Prostate gland (tissue), 2 donors: ENCODE data around the gene UNC5A. TPM values are rescaled to one million over a fixed set of nuclear protein-coding genes. Genes with fewer than 3 reads are reported as not detected.

Experiments used
- DNase-seq: peaks from one replicate; pipeline ENCODE4 v3.0.0-alpha.2; 2019; ENCODE audit warnings: low spot score
- H3K27ac ChIP-seq, 2 donors: fragments of 200-600 bp; sonication (generic); 2 replicates each; pipeline ENCODE4 v1.5.1; 2017 to 2019
- H3K27me3 ChIP-seq: fragments of 200-600 bp; sonication (generic); replicated peaks from 2 replicates; pipeline ENCODE4 v1.5.1; 2019; ENCODE audit not compliant: insufficient read depth
- H3K36me3 ChIP-seq, 2 donors: fragments of 200-600 bp; sonication (generic); 1 replicate in 1 of 2; 2 replicates in 1 of 2; pipeline versions ENCODE4 v1.5.1 to v1.8.1; 2017 to 2019
- H3K4me1 ChIP-seq: fragments of 200-600 bp; sonication (generic); replicated peaks from 2 replicates; pipeline ENCODE4 v1.5.1; 2019
- H3K4me3 ChIP-seq, 2 donors: fragments of 200-600 bp; sonication (generic); 2 replicates each; pipeline ENCODE4 v1.5.1; 2017 to 2019
- H3K9me3 ChIP-seq: fragments of 200-600 bp; sonication (generic); 2 replicates; pipeline ENCODE4 v1.5.1; 2017
- POLR2A ChIP-seq: fragments of 450-650 bp; IDR thresholded peaks from one replicate; pipeline ENCODE4 v1.6.1; 2016; ENCODE audit warnings: antibody characterized with exemption, mild to moderate bottlenecking
- POLR2AphosphoS5 ChIP-seq: sonication (generic); formaldehyde crosslinking; IDR thresholded peaks from one replicate; pipeline ENCODE4 v1.6.1; 2017; ENCODE audit warnings: antibody characterized with exemption
- WGBS: methylation state at CpG from one replicate; pipeline ENCODE4 v1.1.5; 2018; 5-methylcytosine and 5-hydroxymethylcytosine counted together
- intact Hi-C: fragments of 100-400 bp; cut with DNase I; formaldehyde crosslinking; loops from one replicate; pipeline ENCODE4 v1.14.2; 2022
- total RNA-seq, 2 donors: library from RNA; depleted of rRNA; stranded (reverse); fragments of >200 nt; gene quantifications; one replicate each; pipeline ENCODE4 v1.1.0, GENCODE V29; 2016
- TF ChIP-seq, protein P1 (sequence below), 4 experiments: fragments of 200-600 bp in 2 of 4; fragments of 450-650 bp in 2 of 4; sonication (generic) in 2 of 4; IDR thresholded peaks; 1 replicate in 3 of 4; 2 replicates in 1 of 4; pipeline ENCODE4 v1.5.1; 2016 to 2019; ENCODE audit warnings: antibody characterized with exemption in 4 of 4, mild to moderate bottlenecking in 2 of 4, moderate library complexity in 2 of 4

UNC5A gene
- total RNA-seq, 2 donors from 2014 or later = 0.18 to 1.5 TPM

DNA sequence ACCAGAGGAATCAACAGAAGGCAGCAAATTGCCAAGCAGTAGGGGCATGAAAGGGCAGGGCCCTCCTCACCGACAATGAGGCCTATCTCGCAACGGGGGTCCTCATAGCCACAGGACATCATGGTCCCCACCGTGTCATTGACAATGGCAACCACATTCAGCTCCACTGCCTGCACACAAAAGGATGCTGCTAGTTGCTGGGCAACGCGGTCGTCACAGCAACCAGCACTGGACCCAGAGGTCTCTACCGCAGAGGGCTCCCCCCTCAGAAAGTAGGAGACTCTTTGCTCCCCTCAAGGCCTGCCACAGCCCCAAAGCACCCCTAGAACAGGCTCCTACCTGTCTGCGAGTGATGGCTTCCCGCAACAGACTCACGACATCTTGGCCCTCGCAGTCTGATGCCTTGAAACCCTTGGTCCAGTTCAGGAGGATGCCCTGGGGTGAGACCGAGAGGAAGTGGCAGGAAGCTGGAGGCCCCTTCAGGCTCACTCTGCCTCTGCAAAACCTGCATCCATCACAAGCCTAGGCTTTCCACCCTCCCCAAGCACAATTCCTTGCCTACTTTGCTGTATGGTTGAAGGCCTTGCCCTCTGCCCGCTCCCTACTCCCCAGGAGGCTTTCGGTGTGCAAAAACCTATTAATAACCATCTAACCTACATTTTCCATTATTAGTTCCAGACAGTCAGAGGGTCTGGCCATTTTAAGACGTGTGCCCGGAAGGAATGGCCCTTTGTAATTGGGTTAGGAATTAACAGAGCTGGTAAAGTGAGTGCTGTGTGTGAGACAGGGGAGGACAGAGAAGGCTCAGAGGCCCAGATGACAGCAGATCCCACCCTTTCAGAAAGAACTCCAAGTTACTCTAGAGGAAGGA lies 73.6 kb downstream of the UNC5A start:
- Histone ChIP-seq H3K27me3 (no peaks in the 10 kb centered on the region), H3K27ac (no peak overlapping the region), H3K9me3 (no peaks in the 10 kb centered on the region), H3K36me3 (no peaks in the 10 kb centered on the region), H3K4me3 (no peak overlapping the region), H3K4me1 (no peaks in the 10 kb centered on the region)
- intact Hi-C loops = no loop called here
- 90% methylated on average over 14 of the region's 17 CpGs for WGBS
- TF ChIP-seq POLR2AphosphoS5 (no peak), POLR2A (no peak)
- TF ChIP-seq, protein P1, sequence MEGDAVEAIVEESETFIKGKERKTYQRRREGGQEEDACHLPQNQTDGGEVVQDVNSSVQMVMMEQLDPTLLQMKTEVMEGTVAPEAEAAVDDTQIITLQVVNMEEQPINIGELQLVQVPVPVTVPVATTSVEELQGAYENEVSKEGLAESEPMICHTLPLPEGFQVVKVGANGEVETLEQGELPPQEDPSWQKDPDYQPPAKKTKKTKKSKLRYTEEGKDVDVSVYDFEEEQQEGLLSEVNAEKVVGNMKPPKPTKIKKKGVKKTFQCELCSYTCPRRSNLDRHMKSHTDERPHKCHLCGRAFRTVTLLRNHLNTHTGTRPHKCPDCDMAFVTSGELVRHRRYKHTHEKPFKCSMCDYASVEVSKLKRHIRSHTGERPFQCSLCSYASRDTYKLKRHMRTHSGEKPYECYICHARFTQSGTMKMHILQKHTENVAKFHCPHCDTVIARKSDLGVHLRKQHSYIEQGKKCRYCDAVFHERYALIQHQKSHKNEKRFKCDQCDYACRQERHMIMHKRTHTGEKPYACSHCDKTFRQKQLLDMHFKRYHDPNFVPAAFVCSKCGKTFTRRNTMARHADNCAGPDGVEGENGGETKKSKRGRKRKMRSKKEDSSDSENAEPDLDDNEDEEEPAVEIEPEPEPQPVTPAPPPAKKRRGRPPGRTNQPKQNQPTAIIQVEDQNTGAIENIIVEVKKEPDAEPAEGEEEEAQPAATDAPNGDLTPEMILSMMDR (IDR thresholded peaks at IDR 0.05) = no peak
- no peak for DNase-seq

DNA sequence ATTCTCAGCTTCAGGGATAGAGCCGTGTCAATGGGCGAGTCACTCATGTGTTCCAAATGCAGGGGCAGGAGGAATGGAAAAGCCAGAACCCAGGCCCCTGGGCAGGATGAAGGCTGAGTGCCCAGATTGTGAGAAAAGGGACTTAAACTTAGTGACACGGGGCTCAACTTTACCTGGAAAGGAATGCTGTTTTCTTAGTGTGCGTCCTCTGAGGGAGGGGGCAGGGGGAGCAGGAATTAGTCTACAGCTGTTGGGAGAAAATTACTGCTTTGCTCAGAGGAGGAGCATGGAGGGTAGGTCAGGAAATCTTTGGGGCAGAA lies 74.2 kb downstream of the UNC5A start:
- Histone ChIP-seq H3K27ac (no peak overlapping the region), H3K27me3 (no peaks in the 10 kb centered on the region), H3K4me1 (no peaks in the 10 kb centered on the region), H3K9me3 (no peaks in the 10 kb centered on the region), H3K4me3 (no peak overlapping the region), H3K36me3 (no peaks in the 10 kb centered on the region)
- DNase-seq = no peak
- 48% methylated on average over 4 of the region's 4 CpGs for WGBS
- intact Hi-C loops = no loop called here
- TF ChIP-seq, protein P1 (IDR thresholded peaks at IDR 0.05) = no peak
- TF ChIP-seq POLR2AphosphoS5 (no peak), POLR2A (no peak)

DNA sequence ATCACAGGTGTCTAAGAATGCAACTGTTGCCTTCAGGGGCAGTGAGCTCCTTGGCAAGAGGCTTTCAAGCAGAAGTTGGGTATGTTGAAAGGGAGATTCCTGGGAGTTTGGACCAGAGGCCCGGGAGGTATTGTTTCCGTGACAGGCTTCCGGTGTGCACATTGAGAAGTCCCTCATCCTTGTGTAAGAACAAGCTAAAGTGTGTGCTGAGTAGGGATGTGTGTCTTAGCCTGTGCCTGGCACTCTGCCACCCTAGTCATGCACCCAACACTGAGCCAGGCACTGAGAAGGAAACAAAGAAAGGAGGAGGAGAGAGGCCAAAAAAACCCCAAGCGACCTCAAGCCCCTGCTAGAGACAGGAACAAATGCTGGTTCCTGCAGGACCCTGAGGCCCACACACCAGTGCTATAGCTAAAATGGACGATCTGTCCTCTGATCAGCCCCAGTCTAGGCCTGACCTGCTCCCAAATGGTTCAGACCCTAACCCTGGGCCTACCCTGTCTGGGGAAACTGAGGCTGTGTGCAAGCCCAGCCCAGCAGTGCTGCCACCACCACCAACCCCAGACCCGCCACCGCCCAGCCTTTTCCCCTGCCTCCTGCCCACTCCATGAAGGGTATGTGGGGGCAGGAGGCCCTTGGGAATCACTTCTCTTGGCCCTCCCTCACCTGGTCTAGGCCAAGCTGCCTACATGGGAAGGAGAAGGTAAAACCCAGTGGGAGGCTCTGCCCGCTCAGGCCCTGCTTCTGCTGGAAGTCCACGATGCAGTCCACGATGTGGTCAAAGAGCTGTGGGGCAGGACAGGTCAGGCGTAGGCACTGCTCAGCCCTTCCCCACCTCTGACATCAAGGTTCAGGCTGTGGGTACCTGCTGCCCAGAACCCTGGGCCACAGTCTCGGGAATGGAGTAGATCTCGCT lies 76.2 kb downstream of the UNC5A start:
- no peaks in the 10 kb centered on the region for H3K9me3 ChIP-seq
- WGBS = 89% methylated on average over 13 of the region's 13 CpGs
- H3K27ac ChIP-seq = no peak overlapping the region
- no peaks in the 10 kb centered on the region for H3K27me3 ChIP-seq
- H3K4me1 ChIP-seq = no peaks in the 10 kb centered on the region
- H3K36me3 ChIP-seq = no peaks in the 10 kb centered on the region
- intact Hi-C loops = no loop called here
- no peak for DNase-seq
- H3K4me3 ChIP-seq = no peak overlapping the region
- TF ChIP-seq POLR2AphosphoS5 (no peak), POLR2A (no peak)
- TF ChIP-seq, protein P1 (IDR thresholded peaks at IDR 0.05) = no peak

DNA sequence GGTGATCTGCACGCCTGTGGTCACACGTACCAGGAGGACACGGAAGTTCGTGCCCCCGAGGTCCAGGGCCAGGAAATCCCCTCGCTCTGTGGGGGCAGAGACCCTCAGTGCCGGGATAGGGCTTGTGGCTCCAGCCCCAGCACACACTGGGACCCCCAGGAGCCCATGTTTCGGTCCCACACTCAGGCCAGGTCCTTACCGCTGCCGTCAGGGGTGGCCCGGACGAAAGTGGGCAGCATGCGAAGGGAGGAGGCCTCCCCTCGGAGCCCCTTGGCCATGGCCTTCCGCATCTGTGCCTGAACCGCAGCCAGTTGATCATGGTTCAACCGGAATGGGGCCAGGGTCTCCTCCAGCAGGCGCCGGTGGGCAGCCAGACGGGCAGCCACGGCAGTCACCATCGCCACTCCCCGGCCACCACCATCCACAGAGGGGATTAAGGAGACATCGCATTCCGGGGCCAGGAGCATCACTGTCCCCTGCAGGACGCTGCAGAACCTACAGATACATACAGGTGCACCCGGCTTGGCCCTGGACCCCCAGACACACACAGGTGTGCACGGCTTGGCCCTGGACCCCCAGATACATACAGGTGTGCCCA lies 77.0 kb downstream of the UNC5A start:
- TF ChIP-seq POLR2A (no peak), POLR2AphosphoS5 (no peak)
- TF ChIP-seq, protein P1 (IDR thresholded peaks at IDR 0.05) = no peak
- Histone ChIP-seq H3K27ac (no peak overlapping the region), H3K4me1 (no peaks in the 10 kb centered on the region), H3K9me3 (no peaks in the 10 kb centered on the region), H3K36me3 (no peaks in the 10 kb centered on the region), H3K27me3 (no peaks in the 10 kb centered on the region), H3K4me3 (no peak overlapping the region)
- DNase-seq = no peak
- intact Hi-C loops = no loop called here
- 96% methylated on average over 28 of the region's 28 CpGs for whole genome bisulfite sequencing
